Measurements from ENCODE around the gene FBXO31. TPM values are rescaled to one million over a fixed set of nuclear protein-coding genes. Genes with fewer than 3 reads are reported as not detected.

The FBXO31 gene
- total RNA-seq, 1 experiment from 2014 or later, result 18.8 TPM

DNA sequence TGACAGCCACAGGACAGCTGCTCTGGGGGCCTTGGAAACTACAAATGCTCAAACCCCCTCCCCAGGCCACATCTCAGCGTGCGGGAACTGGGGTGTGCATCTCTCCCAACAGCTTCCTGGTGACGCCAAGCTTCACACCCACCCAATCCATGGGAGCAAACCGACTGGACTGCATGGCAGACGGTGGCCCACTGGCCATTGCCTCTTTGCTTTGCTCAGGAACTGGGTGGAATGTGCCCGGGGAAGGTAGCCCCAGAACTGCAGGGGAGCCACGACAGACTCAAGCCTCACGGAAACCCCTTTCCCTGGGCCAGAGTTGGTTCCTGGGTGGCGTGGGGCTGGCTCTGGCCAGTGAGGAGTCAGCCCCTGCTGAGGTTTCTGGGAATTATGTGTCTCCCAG lies 61.2 kb downstream of the FBXO31 start:
- no peaks in the 10 kb centered on the region for H3K27me3 ChIP-seq (ENCODE audit: insufficient read depth, low read depth)
- no peak overlapping the region for H2AFZ ChIP-seq
- no peak overlapping the region for H3K4me2 ChIP-seq
- H3K9me2 ChIP-seq (ENCODE audit: insufficient read depth), result no peaks in the 10 kb centered on the region
- H4K20me1 ChIP-seq (ENCODE audit: insufficient read depth), result peaks cover 10% of the 10 kb centered on the region; the same call in 1 of the 2 replicates
- H3K9me3 ChIP-seq (ENCODE audit: insufficient read depth, low read depth), result no peaks in the 10 kb centered on the region
- TF ChIP-seq, protein P1, sequence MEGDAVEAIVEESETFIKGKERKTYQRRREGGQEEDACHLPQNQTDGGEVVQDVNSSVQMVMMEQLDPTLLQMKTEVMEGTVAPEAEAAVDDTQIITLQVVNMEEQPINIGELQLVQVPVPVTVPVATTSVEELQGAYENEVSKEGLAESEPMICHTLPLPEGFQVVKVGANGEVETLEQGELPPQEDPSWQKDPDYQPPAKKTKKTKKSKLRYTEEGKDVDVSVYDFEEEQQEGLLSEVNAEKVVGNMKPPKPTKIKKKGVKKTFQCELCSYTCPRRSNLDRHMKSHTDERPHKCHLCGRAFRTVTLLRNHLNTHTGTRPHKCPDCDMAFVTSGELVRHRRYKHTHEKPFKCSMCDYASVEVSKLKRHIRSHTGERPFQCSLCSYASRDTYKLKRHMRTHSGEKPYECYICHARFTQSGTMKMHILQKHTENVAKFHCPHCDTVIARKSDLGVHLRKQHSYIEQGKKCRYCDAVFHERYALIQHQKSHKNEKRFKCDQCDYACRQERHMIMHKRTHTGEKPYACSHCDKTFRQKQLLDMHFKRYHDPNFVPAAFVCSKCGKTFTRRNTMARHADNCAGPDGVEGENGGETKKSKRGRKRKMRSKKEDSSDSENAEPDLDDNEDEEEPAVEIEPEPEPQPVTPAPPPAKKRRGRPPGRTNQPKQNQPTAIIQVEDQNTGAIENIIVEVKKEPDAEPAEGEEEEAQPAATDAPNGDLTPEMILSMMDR (conservative IDR thresholded peaks at IDR 0.05), result no peak
- no peak for TF ChIP-seq EZH2 (IDR thresholded peaks at IDR 0.05; ENCODE audit: low read depth)
- peaks cover 18% of the 10 kb centered on the region for H3K79me2 ChIP-seq (ENCODE audit: low read depth)
- peaks cover 6% of the 10 kb centered on the region; the same call in 1 of the 2 replicates for H3K4me1 ChIP-seq (replicated peaks; ENCODE audit: insufficient read depth)
- BruUV-seq (replicated peaks), result no TSS peak
- no peaks in the 10 kb centered on the region for H3F3A ChIP-seq (ENCODE audit: insufficient read depth, low read depth)
- CTCF ChIA-PET, result no interaction called here
- no peak for DNase-seq
- POLR2A ChIA-PET (ENCODE audit: unreplicated experiment), result no interaction called here
- H3K27ac ChIP-seq, result no peak overlapping the region
- intact Hi-C loops (cut with micrococcal nuclease; ENCODE audit: unreplicated experiment), result no loop called here
- H3K36me3 ChIP-seq (ENCODE audit: low read depth), result no peaks in the 10 kb centered on the region
- no peak overlapping the region for H3K4me3 ChIP-seq

DNA sequence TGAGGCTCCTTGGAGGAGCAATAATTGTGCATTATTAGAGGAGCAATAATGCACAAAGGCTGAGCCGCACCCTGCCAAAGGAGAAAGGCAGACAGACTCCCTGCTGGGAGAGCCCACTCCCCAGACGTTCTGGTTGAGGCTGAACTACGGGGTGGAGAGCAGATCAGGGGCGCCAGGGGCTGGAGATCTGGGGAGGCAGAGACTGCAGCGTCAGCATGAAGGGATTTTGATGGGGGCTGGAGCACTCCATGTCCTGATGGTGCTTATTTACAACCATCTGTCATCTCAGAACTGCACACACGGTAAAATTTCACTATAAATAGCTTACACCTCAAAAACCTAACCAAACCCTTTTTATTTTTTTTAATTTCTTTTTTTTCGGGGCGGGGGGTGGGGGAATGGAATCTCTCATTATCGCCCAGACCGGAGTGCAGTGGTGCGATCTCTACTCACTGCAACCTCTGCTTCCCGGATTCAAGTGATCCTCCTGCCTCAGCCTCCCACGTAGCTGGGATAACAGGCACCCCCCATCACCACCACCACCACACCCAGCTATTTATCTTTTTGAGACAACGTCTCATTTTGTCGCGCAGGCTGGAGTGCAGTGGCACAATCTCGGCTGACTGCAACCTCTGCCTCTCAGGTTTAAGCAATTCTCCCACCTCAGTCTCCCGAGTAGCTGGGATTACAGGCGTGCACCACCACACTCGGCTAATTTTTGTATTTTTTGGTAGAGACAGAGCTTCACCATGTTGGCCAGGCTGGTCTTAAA lies 62.1 kb downstream of the FBXO31 start:
- Histone ChIP-seq H3K4me2 (no peak overlapping the region), H4K20me1 (ENCODE audit: insufficient read depth) (peaks cover 6% of the 10 kb centered on the region; the same call in 1 of the 2 replicates), H3K27me3 (ENCODE audit: insufficient read depth, low read depth) (no peaks in the 10 kb centered on the region), H3K9me2 (ENCODE audit: insufficient read depth) (no peaks in the 10 kb centered on the region), H2AFZ (no peak overlapping the region), H3F3A (ENCODE audit: insufficient read depth, low read depth) (peaks cover 6% of the 10 kb centered on the region; the same call in 1 of the 2 replicates), H3K9me3 (ENCODE audit: insufficient read depth, low read depth) (no peaks in the 10 kb centered on the region), H3K4me3 (no peak overlapping the region), H3K36me3 (ENCODE audit: low read depth) (no peaks in the 10 kb centered on the region), H3K27ac (no peak overlapping the region), H3K4me1 (replicated peaks; ENCODE audit: insufficient read depth) (peaks cover 6% of the 10 kb centered on the region; the same call in 1 of the 2 replicates), H3K79me2 (ENCODE audit: low read depth) (peaks cover 18% of the 10 kb centered on the region)
- ChIA-PET POLR2A (ENCODE audit: unreplicated experiment) (no interaction called here), CTCF (no interaction called here)
- no peak for DNase-seq
- TF ChIP-seq, protein P1 (conservative IDR thresholded peaks at IDR 0.05), result no peak
- TF ChIP-seq EZH2 (IDR thresholded peaks at IDR 0.05; ENCODE audit: low read depth), result no peak
- intact Hi-C loops (cut with micrococcal nuclease; ENCODE audit: unreplicated experiment), result no loop called here
- no TSS peak for BruUV-seq (replicated peaks)

DNA sequence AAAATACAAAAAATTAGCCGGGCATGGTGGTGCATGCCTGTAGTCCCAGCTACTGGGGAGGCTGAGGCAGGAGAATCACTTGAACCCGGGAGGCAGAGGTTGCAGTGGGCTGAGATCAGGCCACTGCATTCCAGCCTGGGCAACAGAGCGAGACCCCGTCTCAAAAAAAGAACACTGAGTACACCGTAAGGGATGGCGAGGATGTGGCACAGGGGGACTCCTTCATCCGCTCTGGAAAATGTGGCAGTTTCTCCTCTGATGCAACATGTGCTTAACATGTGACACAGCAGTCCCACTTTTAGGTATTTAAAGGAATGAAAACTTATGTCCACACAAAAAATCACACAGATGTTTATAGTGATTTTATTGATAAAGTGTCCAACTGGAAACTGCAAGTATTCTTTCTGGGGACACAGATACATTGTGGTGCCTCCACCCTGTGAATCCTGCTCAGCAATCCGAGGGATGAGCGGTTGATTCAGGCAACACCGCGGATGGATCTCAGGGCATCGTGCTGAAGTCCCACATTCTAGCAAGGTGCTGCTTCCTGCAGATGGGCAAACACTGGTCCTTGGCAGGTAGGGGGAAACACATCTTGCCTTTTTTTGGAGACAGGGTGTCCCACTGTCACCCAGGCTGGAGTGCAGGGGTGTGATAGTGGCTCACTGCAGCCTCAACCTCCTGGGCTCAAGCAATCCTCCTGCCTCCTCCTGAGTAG lies 62.9 kb downstream of the FBXO31 start:
- no TSS peak for BruUV-seq (replicated peaks)
- H3K4me3 ChIP-seq, result no peak overlapping the region
- no peaks in the 10 kb centered on the region for H3K9me2 ChIP-seq (ENCODE audit: insufficient read depth)
- H3K4me1 ChIP-seq (replicated peaks; ENCODE audit: insufficient read depth), result peaks cover 6% of the 10 kb centered on the region; the same call in 1 of the 2 replicates
- no peaks in the 10 kb centered on the region for H3K27me3 ChIP-seq (ENCODE audit: insufficient read depth, low read depth)
- intact Hi-C loops (cut with micrococcal nuclease; ENCODE audit: unreplicated experiment), result no loop called here
- no peak overlapping the region for H3K4me2 ChIP-seq
- H3K9me3 ChIP-seq (ENCODE audit: insufficient read depth, low read depth), result no peaks in the 10 kb centered on the region
- no peaks in the 10 kb centered on the region for H3K36me3 ChIP-seq (ENCODE audit: low read depth)
- H3K27ac ChIP-seq, result no peak overlapping the region
- TF ChIP-seq, protein P1 (conservative IDR thresholded peaks at IDR 0.05), result no peak
- no peak for TF ChIP-seq EZH2 (IDR thresholded peaks at IDR 0.05; ENCODE audit: low read depth)
- POLR2A ChIA-PET (ENCODE audit: unreplicated experiment), result no interaction called here
- peaks cover 18% of the 10 kb centered on the region for H3K79me2 ChIP-seq (ENCODE audit: low read depth)
- DNase-seq, result no peak
- peaks cover 14% of the 10 kb centered on the region; the same call in 1 of the 2 replicates for H3F3A ChIP-seq (ENCODE audit: insufficient read depth, low read depth)
- no peak overlapping the region for H2AFZ ChIP-seq
- H4K20me1 ChIP-seq (ENCODE audit: insufficient read depth), result peaks cover 3% of the 10 kb centered on the region; the same call in 1 of the 2 replicates
- CTCF ChIA-PET, result no interaction called here

Data from PC-9 (cell line).